HepG2 (cell line): ENCODE measurements around the gene TANGO2. TPM values are rescaled to one million over a fixed set of nuclear protein-coding genes. Genes with fewer than 3 reads are reported as not detected.

Experiments used
- ATAC-seq: fragments of 200-7000 bp; cut with Tn5 transposase; 3 replicates; pipeline ENCODE4 v1.9.1; 2020; ENCODE audit warnings: mild to moderate bottlenecking, moderate library complexity
- BruUV-seq: library from RNA; stranded (reverse); fragments of 400-500 nt; replicated peaks from 2 replicates; lab custom pipeline; 2021; lab: Mats Ljungman, UMichigan
- CTCF ChIA-PET: fragments of 300-600 bp; formaldehyde crosslinking; extraction: SDS; loops from one replicate; lab custom pipeline; 2021; ENCODE audit warnings: low total read pairs, inconsistent platforms, low intra/inter-chr PET ratio; lab: Yijun Ruan, JAX
- POLR2A ChIA-PET: fragments of 350-600 bp; sonication (Branson Sonifier 250); formaldehyde crosslinking; loops from one replicate; lab custom pipeline; 2020; ENCODE audit warnings: antibody characterized with exemption, inconsistent platforms; lab: Yijun Ruan, JAX
- DNase-seq: peaks from one replicate; pipeline ENCODE4 v3.0.0-alpha.2; 2015; ENCODE audit warnings: low spot score
- FAIRE-seq: peaks from 3 replicates; lab custom pipeline; 2011; peaks lifted over from hg19 to GRCh38; lab: Jason Lieb, UNC
- H2AFZ ChIP-seq: one replicate; pipeline ENCODE4 v1.6.1; 2011; ENCODE audit warnings: low read length, inconsistent platforms
- H3K27ac ChIP-seq: fragments of 300-600 bp; 3 replicates; pipeline ENCODE4 v1.8.0; 2011; ENCODE audit warnings: mixed run types, mild to moderate bottlenecking, mixed read lengths, low read length, inconsistent platforms; ENCODE audit not compliant: insufficient read depth; ENCODE audit errors: extremely low read length
- H3K27me3 ChIP-seq, 2 experiments: fragments of 200-600 bp in 1 of 2; 2 replicates in 1 of 2; 3 replicates in 1 of 2; pipeline versions ENCODE4 v1.6.0 to v1.8.0; 2011; ENCODE audit warnings: low read length in 2 of 2, mild to moderate bottlenecking in 2 of 2, moderate library complexity in 2 of 2, inconsistent platforms in 1 of 2; ENCODE audit not compliant: insufficient read depth in 2 of 2, control insufficient read depth in 1 of 2
- H3K36me3 ChIP-seq, 2 experiments: fragments of 200-600 bp in 1 of 2; replicated peaks in 1 of 2; 2 replicates in 1 of 2; 3 replicates in 1 of 2; pipeline versions ENCODE4 v1.5.1 to v1.8.0; 2011; ENCODE audit warnings: low read length in 2 of 2, inconsistent platforms in 1 of 2; ENCODE audit not compliant: insufficient read depth in 2 of 2, control insufficient read depth in 1 of 2
- H3K4me1 ChIP-seq: 2 replicates; pipeline ENCODE4 v1.5.1; 2012; ENCODE audit warnings: low read length, inconsistent platforms; ENCODE audit not compliant: insufficient read depth
- H3K4me2 ChIP-seq: 2 replicates; pipeline ENCODE4 v1.6.0; 2011; ENCODE audit warnings: low read depth, low read length, inconsistent platforms
- H3K4me3 ChIP-seq, 3 experiments: fragments of 200-600 bp in 1 of 3; sonication (generic), shearing (Covaris generic) in 1 of 3; replicated peaks in 1 of 3; 2 replicates each; pipeline ENCODE4 v1.5.1; 2011 to 2016; ENCODE audit warnings: low read length in 3 of 3, inconsistent platforms in 2 of 3, low read depth in 2 of 3, mild to moderate bottlenecking in 2 of 3, control low read depth in 1 of 3, mixed read lengths in 1 of 3; ENCODE audit not compliant: insufficient read depth in 1 of 3
- H3K79me2 ChIP-seq: one replicate; pipeline ENCODE4 v1.6.1; 2011; ENCODE audit warnings: low read length, inconsistent platforms; ENCODE audit not compliant: insufficient read depth
- H3K9ac ChIP-seq: 2 replicates; pipeline ENCODE4 v1.6.0; 2011; ENCODE audit warnings: mild to moderate bottlenecking, low read depth, low read length, inconsistent platforms; ENCODE audit not compliant: insufficient read depth
- H3K9me3 ChIP-seq: 2 replicates; pipeline ENCODE4 v1.5.1; 2012; ENCODE audit warnings: mild to moderate bottlenecking, low read length
- H4K20me1 ChIP-seq: 2 replicates; pipeline ENCODE4 v1.6.0; 2011; ENCODE audit warnings: inconsistent platforms, mild to moderate bottlenecking, low read length, moderate library complexity; ENCODE audit not compliant: insufficient read depth
- BHLHE40 ChIP-seq: IDR thresholded peaks from 2 replicates; pipeline ENCODE4 v1.6.1; 2011; ENCODE audit warnings: low read length, improper control_type of control experiment
- CREBL2 ChIP-seq: sonication (generic); formaldehyde crosslinking; IDR thresholded peaks from 2 replicates; pipeline ENCODE4 v1.8.1; 2023; ENCODE audit warnings: missing genetic modification reagents, mild to moderate bottlenecking, borderline replicate concordance
- ETV6 ChIP-seq: sonication (generic); formaldehyde crosslinking; conservative IDR thresholded peaks from 2 replicates; pipeline ENCODE4 v1.4.0; 2020; ENCODE audit warnings: missing genetic modification reagents
- GABPA ChIP-seq, 2 experiments: IDR thresholded peaks; 2 replicates each; pipeline ENCODE4 v1.6.1; 2011 to 2016; ENCODE audit warnings: low read depth in 2 of 2, low read length in 1 of 2, missing biosample characterization in 1 of 2, missing genetic modification characterization in 1 of 2
- HMGA1 ChIP-seq: sonication (generic); formaldehyde crosslinking; conservative IDR thresholded peaks from 2 replicates; pipeline ENCODE4 v1.4.0; 2020; ENCODE audit warnings: missing genetic modification reagents
- LRRFIP1 ChIP-seq: sonication (generic); formaldehyde crosslinking; conservative IDR thresholded peaks from 2 replicates; pipeline ENCODE4 v1.4.0; 2020; ENCODE audit warnings: missing genetic modification reagents
- MTA1 ChIP-seq: sonication (generic); formaldehyde crosslinking; IDR thresholded peaks from 2 replicates; pipeline ENCODE4 v1.4.0; 2020; ENCODE audit warnings: missing genetic modification reagents, mild to moderate bottlenecking, borderline replicate concordance
- NPAS2 ChIP-seq: sonication (generic); formaldehyde crosslinking; IDR thresholded peaks from 2 replicates; pipeline ENCODE4 v1.8.0; 2022; ENCODE audit warnings: mild to moderate bottlenecking, missing genetic modification reagents, borderline replicate concordance
- TEAD2 ChIP-seq: sonication (generic); formaldehyde crosslinking; IDR thresholded peaks from 2 replicates; pipeline ENCODE4 v1.9.0; 2021; ENCODE audit warnings: missing genetic modification reagents
- TGIF2 ChIP-seq: IDR thresholded peaks from 2 replicates; pipeline ENCODE4 v1.6.1; 2016; ENCODE audit warnings: control low read depth, missing compliant biosample characterization
- ZNF451 ChIP-seq: sonication (generic); formaldehyde crosslinking; IDR thresholded peaks from 2 replicates; pipeline ENCODE4 v1.5.0; 2020; ENCODE audit warnings: mild to moderate bottlenecking, missing genetic modification reagents
- ZNF891 ChIP-seq: sonication (generic); formaldehyde crosslinking; IDR thresholded peaks from 2 replicates; pipeline ENCODE4 v1.5.0; 2020; ENCODE audit warnings: mild to moderate bottlenecking, missing genetic modification reagents
- WGBS: methylation state at CpG from one replicate; pipeline ENCODE4 v1.1.6; 2017; ENCODE audit warnings: low lambda C conversion rate; 5-methylcytosine and 5-hydroxymethylcytosine counted together
- in situ Hi-C: cut with HindIII; loops from 2 replicates; pipeline ENCODE4 v1.10.0; 2017; ENCODE audit warnings: low pct_unique_long_range_greater_than_20kb; ENCODE audit not compliant: extremely low pct_ligation_motif_present
- intact Hi-C: fragments of 100-400 bp; cut with micrococcal nuclease; formaldehyde crosslinking; loops from one replicate; pipeline ENCODE4 v1.10.0; 2022; ENCODE audit not compliant: unreplicated experiment
- polyA plus RNA-seq, 8 experiments: library from polyadenylated mRNA; depleted of rRNA in 3 of 8; stranded (reverse) in 7 of 8; unstranded in 1 of 8; fragments of >200 nt; fragmentation: Illumina TruSeq in 4 of 8; extraction: Trizol in 4 of 8; gene quantifications; 2 replicates each; pipeline versions ENCODE4 v1.2.1 to v1.2.3, GENCODE V29; 2011 to 2016; ENCODE audit warnings: low read depth in 4 of 8, missing spikeins in 1 of 8, mixed read lengths in 1 of 8; ENCODE audit not compliant: insufficient read depth in 1 of 8
- total RNA-seq, 5 experiments: library from RNA; depleted of rRNA; stranded (reverse); fragments of >200 nt; fragmentation: Illumina TruSeq; extraction: Trizol; gene quantifications; 2 replicates each; pipeline ENCODE4 v1.2.3, GENCODE V29; 2016; ENCODE audit warnings: low read depth in 1 of 5
- TF ChIP-seq, protein P1 (sequence below): sonication (generic); formaldehyde crosslinking; IDR thresholded peaks from 2 replicates; pipeline ENCODE4 v1.8.1; 2023; ENCODE audit warnings: mild to moderate bottlenecking, moderate library complexity, missing genetic modification reagents
- TF ChIP-seq, protein P2 (sequence below): sonication (generic); formaldehyde crosslinking; IDR thresholded peaks from 2 replicates; pipeline ENCODE4 v1.5.0; 2020; ENCODE audit warnings: mild to moderate bottlenecking, missing genetic modification reagents

The TANGO2 gene
- total and polyA plus RNA-seq, 2 of the 13 experiments (the other 11 are each of a cell fraction or from before 2014, with no cell fraction given) = 12.9 to 14.8 TPM

GRCh38 chr22:20084547-20085413 is 63.9 kb downstream of the TANGO2 start (continued):
- TF ChIP-seq ZNF451 (0 out of 2 replicates have a peak, but pooled peaks have one; percentile 56), HMGA1 (CRISPR knock-in tag) (no peak)

DNA sequence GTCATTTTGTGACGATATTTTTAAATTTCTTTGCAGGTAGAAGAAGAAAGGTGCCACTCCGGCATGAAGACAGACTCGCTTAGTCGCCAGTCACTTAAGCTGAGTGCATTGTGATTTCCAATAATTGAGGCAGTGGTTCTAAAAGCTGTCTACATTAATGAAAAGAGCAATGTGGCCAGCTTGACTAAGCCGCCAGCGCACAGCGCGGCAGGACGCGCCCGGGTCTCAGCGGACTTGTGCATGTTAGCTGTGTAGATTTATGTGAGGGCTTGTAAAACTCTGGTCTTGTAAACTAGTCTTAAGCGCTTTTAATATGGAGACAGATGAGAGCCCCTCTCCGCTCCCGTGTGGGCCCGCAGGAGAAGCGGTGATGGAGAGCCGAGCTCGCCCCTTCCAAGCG is 64.7 kb downstream of the TANGO2 start:
- Histone ChIP-seq H3K79me2 (peaks cover 62% of the 10 kb centered on the region), H2AFZ (no peak overlapping the region), H3K27ac (peak overlapping the region; percentile 61), H3K4me2 (no peak overlapping the region), H3K9ac (no peak overlapping the region), H3K27me3 (no peaks in the 10 kb centered on the region; a peak in 1 of 5 replicates), H3K9me3 (no peaks in the 10 kb centered on the region), H3K36me3 (peaks cover 47 to 60% of the 10 kb centered on the region in 2 experiments), H3K4me3 (no peak overlapping the region), H3K4me1 (peaks cover 47% of the 10 kb centered on the region), H4K20me1 (peaks cover 15% of the 10 kb centered on the region; the same call in 1 of the 2 replicates)
- ATAC-seq (no peak), DNase-seq (no peak), FAIRE-seq (no peak)
- ChIA-PET CTCF (no interaction called here), POLR2A (no interaction called here)
- intact Hi-C loops (no loop called here), in situ Hi-C loops (no loop called here)
- over 99% methylated on average over 12 of the region's 20 CpGs for WGBS
- no TSS peak for BruUV-seq
- TF ChIP-seq MTA1 (CRISPR knock-in tag) (no peak), ETV6 (CRISPR knock-in tag) (no peak), NPAS2 (CRISPR knock-in tag) (no peak), LRRFIP1 (CRISPR knock-in tag) (no peak), BHLHE40 (no peak), GABPA (IDR thresholded peaks at IDR 0.05; ENCODE audit: low read depth, low read length) (no peak), GABPA (CRISPR knock-in tag; IDR thresholded peaks at IDR 0.05; ENCODE audit: low read depth) (no peak), CREBL2 (CRISPR knock-in tag) (no peak), TGIF2 (CRISPR knock-in tag) (no peak), ZNF891 (CRISPR knock-in tag) (no peak), TEAD2 (CRISPR knock-in tag) (no peak)
- TF ChIP-seq, protein P1, sequence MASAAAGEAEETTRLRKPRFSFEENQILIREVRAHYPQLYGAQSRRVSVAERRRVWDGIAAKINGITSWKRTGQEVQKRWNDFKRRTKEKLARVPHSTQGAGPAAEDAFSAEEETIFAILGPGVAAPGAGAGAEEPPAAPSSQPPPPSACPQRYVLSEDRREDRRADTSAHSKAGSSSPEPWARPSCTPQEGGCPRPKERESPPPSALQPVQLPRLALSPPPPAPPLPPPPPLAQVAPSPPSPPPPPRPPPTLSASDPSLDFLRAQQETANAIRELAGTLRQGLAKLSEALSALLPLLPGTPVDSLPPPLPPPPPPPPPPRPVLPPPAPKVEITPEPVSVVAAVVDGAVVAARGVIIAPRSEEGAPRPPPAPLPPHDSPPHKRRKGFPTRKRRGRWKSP (CRISPR knock-in tag) = no peak
- TF ChIP-seq, protein P2, sequence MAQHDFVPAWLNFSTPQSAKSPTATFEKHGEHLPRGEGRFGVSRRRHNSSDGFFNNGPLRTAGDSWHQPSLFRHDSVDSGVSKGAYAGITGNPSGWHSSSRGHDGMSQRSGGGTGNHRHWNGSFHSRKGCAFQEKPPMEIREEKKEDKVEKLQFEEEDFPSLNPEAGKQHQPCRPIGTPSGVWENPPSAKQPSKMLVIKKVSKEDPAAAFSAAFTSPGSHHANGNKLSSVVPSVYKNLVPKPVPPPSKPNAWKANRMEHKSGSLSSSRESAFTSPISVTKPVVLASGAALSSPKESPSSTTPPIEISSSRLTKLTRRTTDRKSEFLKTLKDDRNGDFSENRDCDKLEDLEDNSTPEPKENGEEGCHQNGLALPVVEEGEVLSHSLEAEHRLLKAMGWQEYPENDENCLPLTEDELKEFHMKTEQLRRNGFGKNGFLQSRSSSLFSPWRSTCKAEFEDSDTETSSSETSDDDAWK = no peak
